DOHH2 (cell line): ENCODE results near the gene EML4.

Experiments
- EZH2phosphoT487 ChIP-seq: fragments of 200-600 bp; sonication (generic); IDR thresholded peaks from 2 replicates; pipeline ENCODE4 v1.6.1; 2017; ENCODE audit warnings: borderline replicate concordance, mild to moderate bottlenecking, antibody characterized with exemption, low read length, moderate library complexity, mixed read lengths
- TF ChIP-seq, protein P1 (sequence below): fragments of 200-600 bp; sonication (generic); IDR thresholded peaks from one replicate; pipeline ENCODE4 v1.5.1; 2014; ENCODE audit warnings: antibody characterized with exemption, mild to moderate bottlenecking, low read depth, low read length; ENCODE audit not compliant: poor library complexity, severe bottlenecking

DNA sequence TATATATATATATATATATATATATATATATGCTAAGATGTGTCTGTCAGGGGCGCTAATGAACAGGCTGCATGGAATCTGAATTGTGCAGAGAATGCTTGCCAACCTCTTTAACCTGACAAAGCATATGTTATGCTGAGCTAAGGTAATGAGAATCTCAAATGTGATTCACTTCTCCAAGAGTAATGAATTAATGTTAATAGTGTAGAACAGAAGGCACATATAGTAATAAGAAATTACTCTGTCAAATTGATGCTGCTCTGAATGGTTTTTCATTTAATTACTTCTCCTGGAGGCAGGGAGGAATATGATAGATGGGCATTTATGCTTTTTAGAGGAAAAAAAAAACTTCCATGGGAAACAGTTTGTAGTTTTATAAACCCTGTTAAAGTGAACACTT is 156.5 kb downstream of the EML4 start:
- TF ChIP-seq, protein P1, sequence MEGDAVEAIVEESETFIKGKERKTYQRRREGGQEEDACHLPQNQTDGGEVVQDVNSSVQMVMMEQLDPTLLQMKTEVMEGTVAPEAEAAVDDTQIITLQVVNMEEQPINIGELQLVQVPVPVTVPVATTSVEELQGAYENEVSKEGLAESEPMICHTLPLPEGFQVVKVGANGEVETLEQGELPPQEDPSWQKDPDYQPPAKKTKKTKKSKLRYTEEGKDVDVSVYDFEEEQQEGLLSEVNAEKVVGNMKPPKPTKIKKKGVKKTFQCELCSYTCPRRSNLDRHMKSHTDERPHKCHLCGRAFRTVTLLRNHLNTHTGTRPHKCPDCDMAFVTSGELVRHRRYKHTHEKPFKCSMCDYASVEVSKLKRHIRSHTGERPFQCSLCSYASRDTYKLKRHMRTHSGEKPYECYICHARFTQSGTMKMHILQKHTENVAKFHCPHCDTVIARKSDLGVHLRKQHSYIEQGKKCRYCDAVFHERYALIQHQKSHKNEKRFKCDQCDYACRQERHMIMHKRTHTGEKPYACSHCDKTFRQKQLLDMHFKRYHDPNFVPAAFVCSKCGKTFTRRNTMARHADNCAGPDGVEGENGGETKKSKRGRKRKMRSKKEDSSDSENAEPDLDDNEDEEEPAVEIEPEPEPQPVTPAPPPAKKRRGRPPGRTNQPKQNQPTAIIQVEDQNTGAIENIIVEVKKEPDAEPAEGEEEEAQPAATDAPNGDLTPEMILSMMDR = no peak
- TF ChIP-seq EZH2phosphoT487 = no peak
